ENCODE measurements around the gene FAM76A. TPM values are rescaled to one million over a fixed set of nuclear protein-coding genes. Genes with fewer than 3 reads are reported as not detected.
"Not testable (repeated sequence)": the region's sequence is repeated elsewhere in the genome, so short reads cannot be mapped to it uniquely, and the experiment has no call there.

Gene FAM76A
- total and polyA plus RNA-seq, 2 donors (not counting 3 experiments of a cell fraction or from before 2014, with no cell fraction given) = 1.8 to 12.8 TPM

DNA sequence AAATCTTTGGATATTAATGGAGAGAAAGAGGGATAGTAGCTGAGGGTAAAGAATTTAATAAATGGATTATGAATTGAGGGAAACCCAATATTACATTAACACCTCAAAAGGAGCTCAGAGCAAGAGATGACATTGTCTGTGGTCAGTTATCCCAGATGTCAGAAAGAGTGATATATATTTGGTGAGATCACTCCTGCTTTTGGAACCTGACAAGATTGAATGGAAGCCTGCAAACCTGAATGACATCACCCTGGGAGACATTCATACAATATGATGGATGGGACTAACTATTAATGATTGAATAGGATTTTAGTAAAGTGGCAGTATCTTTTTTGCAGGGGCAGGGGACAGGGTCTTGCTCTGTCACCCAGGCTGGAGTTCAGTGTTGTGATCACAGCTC is 47.0 kb upstream of the FAM76A start:
- POLR2A ChIA-PET = no interaction called here

DNA sequence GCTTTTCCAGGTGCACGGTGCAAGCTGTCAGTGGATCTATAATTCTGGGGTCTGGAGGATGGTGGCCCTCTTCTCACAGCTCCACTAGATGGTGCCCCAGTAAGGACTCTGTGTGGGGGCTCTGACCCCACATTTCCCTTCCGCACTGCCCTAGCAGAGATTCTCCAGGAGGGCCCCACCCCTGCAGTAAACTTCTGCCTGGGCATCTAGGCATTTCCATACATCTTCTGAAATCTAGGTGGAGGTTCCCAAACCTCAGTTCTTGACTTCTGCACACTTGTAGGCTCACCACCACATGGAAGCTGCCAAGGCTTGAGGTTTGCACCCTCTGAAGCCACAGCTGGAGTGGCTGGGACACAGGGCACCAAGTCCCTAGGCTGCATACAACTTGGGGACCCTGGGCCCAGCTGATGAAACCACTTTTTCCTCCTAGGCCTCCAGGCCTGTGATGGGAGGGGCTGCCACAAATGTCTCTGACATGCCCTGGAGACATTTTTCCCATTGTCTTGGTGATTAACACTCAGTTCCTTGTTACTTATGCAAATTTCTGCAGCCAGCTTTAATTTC is 45.5 kb upstream of the FAM76A start:
- H4K20me1 ChIP-seq (replicated peaks; ENCODE audit: control insufficient read depth, extremely low read depth, insufficient read depth, low read length); H3K9me1 ChIP-seq (replicated peaks; ENCODE audit: control insufficient read depth, extremely low read depth, insufficient read depth, low read length); FAIRE-seq; H3K4me1 ChIP-seq (ENCODE audit: control insufficient read depth, extremely low read depth, insufficient read depth, low read length); H2AFZ ChIP-seq (ENCODE audit: low read depth, low read length); BruUV-seq (replicated peaks); H3K27me3 ChIP-seq (ENCODE audit: control insufficient read depth in 2 of 2, insufficient read depth in 2 of 2, low read length in 2 of 2); dilution Hi-C loops (cut with MboI; ENCODE audit: extremely low pct_ligation_motif_present, low sequenced_read_pairs); H3K9ac ChIP-seq (replicated peaks; ENCODE audit: extremely low read depth, insufficient read depth, low read length); H3K36me3 ChIP-seq (ENCODE audit: control insufficient read depth in 2 of 2, extremely low read depth in 1 of 2, insufficient read depth in 2 of 2, low read length in 2 of 2); POLR2A ChIA-PET; H3K9me3 ChIP-seq (replicated peaks; ENCODE audit: control insufficient read depth, insufficient read depth, low read length); DNase-seq (ENCODE audit: low read depth, low spot score); H3K27ac ChIP-seq (ENCODE audit: insufficient read depth, low read depth, low read length); intact Hi-C loops (cut with micrococcal nuclease); H3K79me2 ChIP-seq (ENCODE audit: control insufficient read depth, insufficient read depth, low read length); H3K4me2 ChIP-seq (ENCODE audit: insufficient read depth, low read length); H3K4me3 ChIP-seq (replicated peaks in 1 of 3; ENCODE audit: insufficient read depth in 1 of 3, low read depth in 1 of 3, low read length in 3 of 3): not testable (repeated sequence)
- CTCF ChIA-PET = interaction anchor here (3.0 kb wide), 1 partner anchor 11 kb away, joined by 10 read pairs; no protein-coding TSS in a partner anchor

More for the DNA sequence above, 47.0 kb upstream of the FAM76A start:
- Histone ChIP-seq H3K9me3 (replicated peaks; ENCODE audit: control insufficient read depth, insufficient read depth, low read length) (no peaks in the 10 kb centered on the region), H3K9me1 (replicated peaks; ENCODE audit: control insufficient read depth, extremely low read depth, insufficient read depth, low read length) (no peaks in the 10 kb centered on the region), H2AFZ (ENCODE audit: low read depth, low read length) (no peak overlapping the region), H3K27ac (ENCODE audit: insufficient read depth, low read depth, low read length) (no peak overlapping the region), H3K36me3 (ENCODE audit: control insufficient read depth in 2 of 2, extremely low read depth in 1 of 2, insufficient read depth in 2 of 2, low read length in 2 of 2) (no peaks in the 10 kb centered on the region), H3K9ac (replicated peaks; ENCODE audit: extremely low read depth, insufficient read depth, low read length) (no peak overlapping the region), H3K4me2 (ENCODE audit: insufficient read depth, low read length) (no peak overlapping the region), H4K20me1 (replicated peaks; ENCODE audit: control insufficient read depth, extremely low read depth, insufficient read depth, low read length) (no peaks in the 10 kb centered on the region), H3K79me2 (ENCODE audit: control insufficient read depth, insufficient read depth, low read length) (no peaks in the 10 kb centered on the region), H3K27me3 (ENCODE audit: control insufficient read depth in 2 of 2, insufficient read depth in 2 of 2, low read length in 2 of 2) (no peaks in the 10 kb centered on the region), H3K4me3 (replicated peaks in 1 of 3; ENCODE audit: insufficient read depth in 1 of 3, low read depth in 1 of 3, low read length in 3 of 3) (no peak overlapping the region), H3K4me1 (ENCODE audit: control insufficient read depth, extremely low read depth, insufficient read depth, low read length) (no peaks in the 10 kb centered on the region)
- TF ChIP-seq MYC (IDR thresholded peaks at IDR 0.05; ENCODE audit: low read depth, low read length) (no peak), JUN (IDR thresholded peaks at IDR 0.05; ENCODE audit: borderline replicate concordance, insufficient read depth, insufficient read length, low read depth) (no peak), POLR2A (IDR thresholded peaks at IDR 0.05; ENCODE audit: low read depth, low read length) (no peak), POLR2AphosphoS5 (IDR thresholded peaks at IDR 0.05; ENCODE audit: insufficient read depth, low read depth, low read length) (no peak), GATA2 (IDR thresholded peaks at IDR 0.05; ENCODE audit: insufficient read depth, insufficient read length, low read depth, low read length) (no peak)
- TF ChIP-seq, protein P1, sequence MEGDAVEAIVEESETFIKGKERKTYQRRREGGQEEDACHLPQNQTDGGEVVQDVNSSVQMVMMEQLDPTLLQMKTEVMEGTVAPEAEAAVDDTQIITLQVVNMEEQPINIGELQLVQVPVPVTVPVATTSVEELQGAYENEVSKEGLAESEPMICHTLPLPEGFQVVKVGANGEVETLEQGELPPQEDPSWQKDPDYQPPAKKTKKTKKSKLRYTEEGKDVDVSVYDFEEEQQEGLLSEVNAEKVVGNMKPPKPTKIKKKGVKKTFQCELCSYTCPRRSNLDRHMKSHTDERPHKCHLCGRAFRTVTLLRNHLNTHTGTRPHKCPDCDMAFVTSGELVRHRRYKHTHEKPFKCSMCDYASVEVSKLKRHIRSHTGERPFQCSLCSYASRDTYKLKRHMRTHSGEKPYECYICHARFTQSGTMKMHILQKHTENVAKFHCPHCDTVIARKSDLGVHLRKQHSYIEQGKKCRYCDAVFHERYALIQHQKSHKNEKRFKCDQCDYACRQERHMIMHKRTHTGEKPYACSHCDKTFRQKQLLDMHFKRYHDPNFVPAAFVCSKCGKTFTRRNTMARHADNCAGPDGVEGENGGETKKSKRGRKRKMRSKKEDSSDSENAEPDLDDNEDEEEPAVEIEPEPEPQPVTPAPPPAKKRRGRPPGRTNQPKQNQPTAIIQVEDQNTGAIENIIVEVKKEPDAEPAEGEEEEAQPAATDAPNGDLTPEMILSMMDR (IDR thresholded peaks at IDR 0.05; ENCODE audit: extremely low read depth in 1 of 2, insufficient read depth in 1 of 2, low read depth in 1 of 2, low read length in 2 of 2) = no peak
- dilution Hi-C loops (cut with MboI; ENCODE audit: extremely low pct_ligation_motif_present, low sequenced_read_pairs) (no loop called here), intact Hi-C loops (cut with micrococcal nuclease) (no loop called here)
- no peak for DNase-seq (ENCODE audit: low read depth, low spot score)
- no peak for FAIRE-seq
- BruUV-seq (replicated peaks) = no TSS peak
- CTCF ChIA-PET = interaction anchor here (0.5 to 3.0 kb wide), 3 partner anchors 10 to 303 kb away, joined by 3 to 10 read pairs (median 3); no protein-coding TSS in a partner anchor

DNA sequence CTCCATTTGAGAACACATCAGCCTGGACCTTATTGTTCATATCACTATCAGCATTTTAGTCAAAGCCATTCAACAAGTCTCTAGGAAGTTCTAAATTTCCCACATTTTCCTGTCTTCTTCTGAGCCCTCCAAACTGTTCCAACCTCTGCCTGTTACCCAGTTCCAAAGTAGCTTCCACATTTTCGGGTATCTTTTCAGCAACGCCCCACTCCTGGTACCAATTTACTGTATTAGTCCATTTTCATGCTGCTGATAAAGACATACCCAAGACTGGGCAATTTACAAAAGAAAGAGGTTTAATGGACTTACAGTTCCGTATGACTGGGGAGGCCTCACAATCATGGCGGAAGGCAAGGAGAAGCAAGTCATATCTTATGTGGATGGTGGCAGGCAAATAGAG is 44.2 kb upstream of the FAM76A start:
- FAIRE-seq; intact Hi-C loops (cut with micrococcal nuclease); H3K27me3 ChIP-seq (ENCODE audit: control insufficient read depth in 2 of 2, insufficient read depth in 2 of 2, low read length in 2 of 2); H3K4me3 ChIP-seq (replicated peaks in 1 of 3; ENCODE audit: insufficient read depth in 1 of 3, low read depth in 1 of 3, low read length in 3 of 3); H3K27ac ChIP-seq (ENCODE audit: insufficient read depth, low read depth, low read length); dilution Hi-C loops (cut with MboI; ENCODE audit: extremely low pct_ligation_motif_present, low sequenced_read_pairs); H3K79me2 ChIP-seq (ENCODE audit: control insufficient read depth, insufficient read depth, low read length); POLR2A ChIA-PET; H2AFZ ChIP-seq (ENCODE audit: low read depth, low read length); H4K20me1 ChIP-seq (replicated peaks; ENCODE audit: control insufficient read depth, extremely low read depth, insufficient read depth, low read length); H3K9ac ChIP-seq (replicated peaks; ENCODE audit: extremely low read depth, insufficient read depth, low read length); H3K9me3 ChIP-seq (replicated peaks; ENCODE audit: control insufficient read depth, insufficient read depth, low read length); CTCF ChIA-PET; DNase-seq (ENCODE audit: low read depth, low spot score); H3K4me1 ChIP-seq (ENCODE audit: control insufficient read depth, extremely low read depth, insufficient read depth, low read length); H3K9me1 ChIP-seq (replicated peaks; ENCODE audit: control insufficient read depth, extremely low read depth, insufficient read depth, low read length); H3K36me3 ChIP-seq (ENCODE audit: control insufficient read depth in 2 of 2, extremely low read depth in 1 of 2, insufficient read depth in 2 of 2, low read length in 2 of 2); H3K4me2 ChIP-seq (ENCODE audit: insufficient read depth, low read length); BruUV-seq (replicated peaks): not testable (repeated sequence)
